Neural progenitor cell (in vitro differentiated cells): ENCODE measurements around the gene TADA2B.

Experiments
- CTCF ChIP-seq: fragments of 200-600 bp; sonication (generic); IDR thresholded peaks from 2 replicates; pipeline ENCODE4 v1.5.1; 2017; ENCODE audit warnings: antibody characterized with exemption, mild to moderate bottlenecking
- EZH2 ChIP-seq: fragments of 200-600 bp; sonication (generic); IDR thresholded peaks from 2 replicates; pipeline ENCODE4 v1.6.1; 2017; ENCODE audit warnings: antibody characterized with exemption, mild to moderate bottlenecking, moderate library complexity
- EZH2phosphoT487 ChIP-seq: fragments of 200-600 bp; sonication (generic); IDR thresholded peaks from 2 replicates; pipeline ENCODE4 v1.6.1; 2017; ENCODE audit warnings: antibody characterized with exemption

- no peak for TF ChIP-seq CTCF
- no peak for TF ChIP-seq EZH2phosphoT487
- TF ChIP-seq EZH2: no peak
Observed at GRCh38 chr4:7066493-7066892, 23.3 kb downstream of the TADA2B start.
